Smooth muscle cell (in vitro differentiated cells): ENCODE data around the gene CUX1. TPM values are rescaled to one million over a fixed set of nuclear protein-coding genes. Genes with fewer than 3 reads are reported as not detected.

Experiments used
- DNase-seq: peaks from one replicate; lab custom pipeline; 2025; ENCODE audit not compliant: unreplicated experiment; lab: John Stamatoyannopoulos, UW
- H2AFZ ChIP-seq: fragments of 200-600 bp; sonication (generic); 2 replicates; pipeline ENCODE4 v1.6.0; 2016; ENCODE audit warnings: antibody characterized with exemption, low read depth, mild to moderate bottlenecking
- H3F3A ChIP-seq: fragments of 200-600 bp; sonication (generic); 2 replicates; pipeline ENCODE4 v1.6.0; 2017; ENCODE audit warnings: antibody characterized with exemption, low read depth
- H3K27ac ChIP-seq: fragments of 200-600 bp; sonication (generic); 2 replicates; pipeline ENCODE4 v1.5.1; 2016; ENCODE audit warnings: low read depth, mild to moderate bottlenecking
- H3K27me3 ChIP-seq: fragments of 200-600 bp; sonication (generic); 2 replicates; pipeline ENCODE4 v1.6.1; 2016; ENCODE audit warnings: low read depth, mild to moderate bottlenecking
- H3K36me3 ChIP-seq: fragments of 200-600 bp; sonication (generic); 2 replicates; pipeline ENCODE4 v1.5.1; 2016; ENCODE audit warnings: low read depth
- H3K4me1 ChIP-seq: fragments of 200-600 bp; sonication (generic); 2 replicates; pipeline ENCODE4 v1.5.1; 2016; ENCODE audit warnings: low read depth
- H3K4me2 ChIP-seq: fragments of 200-600 bp; sonication (generic); 2 replicates; pipeline ENCODE4 v1.6.0; 2016; ENCODE audit warnings: mild to moderate bottlenecking
- H3K4me3 ChIP-seq: fragments of 200-600 bp; sonication (generic); 2 replicates; pipeline ENCODE4 v1.5.1; 2016; ENCODE audit warnings: mild to moderate bottlenecking
- H3K79me2 ChIP-seq: fragments of 200-600 bp; sonication (generic); 2 replicates; pipeline ENCODE4 v1.6.0; 2016; ENCODE audit warnings: low read depth, mild to moderate bottlenecking
- H3K9ac ChIP-seq: fragments of 200-600 bp; sonication (generic); 2 replicates; pipeline ENCODE4 v1.6.0; 2016; ENCODE audit warnings: low read depth
- H3K9me3 ChIP-seq: fragments of 200-600 bp; sonication (generic); replicated peaks from 2 replicates; pipeline ENCODE4 v1.5.1; 2016; ENCODE audit warnings: low read depth
- H4K20me1 ChIP-seq: fragments of 200-600 bp; sonication (generic); 2 replicates; pipeline ENCODE4 v1.6.0; 2016; ENCODE audit warnings: low read depth
- WGBS: methylation state at CpG from one replicate; pipeline ENCODE4 v1.1.7; 2016; ENCODE audit warnings: low lambda C conversion rate; 5-methylcytosine and 5-hydroxymethylcytosine counted together
- polyA plus RNA-seq: library from polyadenylated mRNA; unstranded; fragments of >200 nt; fragmentation: Nextera tagmentation; extraction: Ambion mirVana; gene quantifications from 2 replicates; pipeline ENCODE4 v1.2.1, GENCODE V29; 2016
- total RNA-seq: library from RNA; depleted of rRNA; stranded (reverse); fragments of >200 nt; gene quantifications from 2 replicates; pipeline ENCODE4 v1.2.3, GENCODE V29; 2014
- TF ChIP-seq, protein P1 (sequence below): fragments of 200-600 bp; sonication (generic); IDR thresholded peaks from 2 replicates; pipeline ENCODE4 v1.5.1; 2017; ENCODE audit warnings: borderline replicate concordance, mild to moderate bottlenecking, antibody characterized with exemption; ENCODE audit not compliant: insufficient read depth, poor library complexity, severe bottlenecking

CUX1 gene
- total and polyA plus RNA-seq, 2 experiments from 2014 or later: 56.3 to 78.4 TPM

DNA sequence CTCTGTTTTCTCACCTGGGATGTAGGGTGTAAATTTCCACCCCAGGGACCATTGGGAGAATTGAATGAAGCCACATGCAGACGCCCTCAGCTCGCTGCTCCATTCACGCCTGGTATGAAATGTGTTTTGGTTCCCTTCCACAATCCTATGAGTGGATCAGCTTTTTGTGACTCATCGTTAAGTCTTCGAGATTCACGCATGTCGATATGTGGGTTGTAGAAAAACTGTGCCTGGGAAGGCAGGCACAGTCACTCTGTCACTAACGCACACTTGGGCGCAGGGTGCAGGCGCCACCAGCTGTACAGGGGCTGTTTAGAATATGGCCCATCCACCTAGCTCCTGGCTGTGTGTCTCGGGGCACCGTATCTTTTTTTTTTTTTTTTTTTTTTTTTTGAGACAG, 405.0 kb downstream of the CUX1 start:
- Histone ChIP-seq H3K4me1 (no peaks in the 10 kb centered on the region), H3K9ac (no peak overlapping the region), H3K27me3 (no peaks in the 10 kb centered on the region), H4K20me1 (peaks cover 46% of the 10 kb centered on the region), H3K4me2 (peak overlapping the region; percentile 12), H2AFZ (no peak overlapping the region), H3F3A (peaks cover 7% of the 10 kb centered on the region), H3K9me3 (no peaks in the 10 kb centered on the region), H3K79me2 (peaks cover 12% of the 10 kb centered on the region), H3K27ac (peak overlapping the region; percentile 31), H3K4me3 (no peak overlapping the region), H3K36me3 (no peaks in the 10 kb centered on the region)
- TF ChIP-seq, protein P1, sequence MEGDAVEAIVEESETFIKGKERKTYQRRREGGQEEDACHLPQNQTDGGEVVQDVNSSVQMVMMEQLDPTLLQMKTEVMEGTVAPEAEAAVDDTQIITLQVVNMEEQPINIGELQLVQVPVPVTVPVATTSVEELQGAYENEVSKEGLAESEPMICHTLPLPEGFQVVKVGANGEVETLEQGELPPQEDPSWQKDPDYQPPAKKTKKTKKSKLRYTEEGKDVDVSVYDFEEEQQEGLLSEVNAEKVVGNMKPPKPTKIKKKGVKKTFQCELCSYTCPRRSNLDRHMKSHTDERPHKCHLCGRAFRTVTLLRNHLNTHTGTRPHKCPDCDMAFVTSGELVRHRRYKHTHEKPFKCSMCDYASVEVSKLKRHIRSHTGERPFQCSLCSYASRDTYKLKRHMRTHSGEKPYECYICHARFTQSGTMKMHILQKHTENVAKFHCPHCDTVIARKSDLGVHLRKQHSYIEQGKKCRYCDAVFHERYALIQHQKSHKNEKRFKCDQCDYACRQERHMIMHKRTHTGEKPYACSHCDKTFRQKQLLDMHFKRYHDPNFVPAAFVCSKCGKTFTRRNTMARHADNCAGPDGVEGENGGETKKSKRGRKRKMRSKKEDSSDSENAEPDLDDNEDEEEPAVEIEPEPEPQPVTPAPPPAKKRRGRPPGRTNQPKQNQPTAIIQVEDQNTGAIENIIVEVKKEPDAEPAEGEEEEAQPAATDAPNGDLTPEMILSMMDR: no peak
- 81% methylated on average over 12 of the region's 12 CpGs for WGBS
- DNase-seq: no peak

DNA sequence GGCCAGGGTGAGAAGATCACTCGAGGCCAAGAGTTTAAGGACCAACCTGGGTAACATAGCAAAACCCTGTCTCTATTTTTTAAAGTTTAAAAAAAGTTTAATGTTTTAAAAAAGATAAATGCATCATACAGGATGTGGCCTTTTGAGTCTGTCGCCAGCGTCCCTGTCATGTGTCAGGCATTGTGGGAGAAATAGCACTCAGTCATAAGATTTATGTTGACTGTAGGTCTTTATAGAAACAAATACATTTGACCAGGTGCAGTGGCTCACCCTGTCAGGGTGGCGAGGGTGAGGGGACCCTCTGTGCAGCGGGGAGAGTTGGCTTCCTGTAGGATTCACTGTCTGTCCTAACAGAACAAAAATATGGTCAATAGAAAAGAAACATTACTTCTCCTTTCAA, 405.8 kb downstream of the CUX1 start:
- WGBS: 94% methylated on average over 5 of the region's 5 CpGs
- Histone ChIP-seq H3K9me3 (no peaks in the 10 kb centered on the region), H3K27me3 (no peaks in the 10 kb centered on the region), H3K9ac (no peak overlapping the region), H3K4me2 (no peak overlapping the region), H3F3A (peaks cover 7% of the 10 kb centered on the region), H3K4me1 (no peaks in the 10 kb centered on the region), H4K20me1 (peaks cover 42% of the 10 kb centered on the region), H3K4me3 (no peak overlapping the region), H3K79me2 (peaks cover 12% of the 10 kb centered on the region), H3K36me3 (no peaks in the 10 kb centered on the region), H2AFZ (no peak overlapping the region), H3K27ac (no peak overlapping the region)
- no peak for DNase-seq
- TF ChIP-seq, protein P1: no peak

DNA sequence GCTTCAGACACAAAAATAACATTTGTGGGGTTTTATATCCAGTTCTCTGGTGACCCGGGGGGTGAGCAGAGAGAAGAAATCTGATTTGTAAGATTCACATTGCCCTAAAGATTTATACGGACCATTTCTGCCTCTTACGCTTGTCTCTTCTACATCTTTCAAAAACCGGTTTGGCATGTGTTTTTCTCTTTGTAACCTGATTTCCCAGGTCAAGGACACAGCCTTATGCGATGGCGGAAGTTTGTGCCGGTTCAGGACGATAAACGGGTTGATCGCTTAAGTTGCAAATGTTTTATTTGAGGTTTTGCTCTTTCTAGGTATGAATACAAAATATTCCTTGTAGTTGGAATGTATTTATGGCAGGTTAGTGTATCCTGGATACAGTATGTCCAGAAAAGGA, 407.6 kb downstream of the CUX1 start:
- H3K27ac ChIP-seq: no peak overlapping the region
- TF ChIP-seq, protein P1: no peak
- no peaks in the 10 kb centered on the region for H3K9me3 ChIP-seq
- no peak for DNase-seq
- no peak overlapping the region for H3K4me3 ChIP-seq
- WGBS: 96% methylated on average over 10 of the region's 10 CpGs
- H3K4me1 ChIP-seq: no peaks in the 10 kb centered on the region
- H3K36me3 ChIP-seq: no peaks in the 10 kb centered on the region
- peaks cover 12% of the 10 kb centered on the region for H3K79me2 ChIP-seq
- peaks cover 7% of the 10 kb centered on the region for H3F3A ChIP-seq
- H3K4me2 ChIP-seq: no peak overlapping the region
- no peaks in the 10 kb centered on the region for H3K27me3 ChIP-seq
- H2AFZ ChIP-seq: no peak overlapping the region
- no peak overlapping the region for H3K9ac ChIP-seq
- H4K20me1 ChIP-seq: peaks cover 38% of the 10 kb centered on the region

DNA sequence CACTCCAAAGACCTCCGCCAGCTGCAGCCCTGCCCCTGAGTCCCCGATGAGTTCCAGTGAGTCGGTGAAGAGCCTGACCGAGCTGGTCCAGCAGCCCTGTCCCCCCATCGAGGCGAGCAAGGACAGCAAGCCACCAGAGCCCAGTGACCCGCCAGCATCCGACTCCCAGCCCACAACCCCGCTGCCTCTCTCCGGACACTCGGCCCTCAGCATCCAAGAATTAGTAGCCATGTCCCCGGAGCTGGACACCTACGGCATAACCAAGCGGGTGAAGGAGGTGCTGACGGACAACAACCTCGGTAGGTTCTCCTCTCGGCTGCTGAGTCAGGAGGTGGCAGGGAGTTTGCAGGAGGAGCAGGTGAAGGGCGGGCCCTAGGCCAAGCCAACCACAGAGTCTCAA, 409.9 kb downstream of the CUX1 start:
- TF ChIP-seq, protein P1: no peak
- Histone ChIP-seq H4K20me1 (peaks cover 24% of the 10 kb centered on the region), H3K27ac (no peak overlapping the region), H3K9ac (no peak overlapping the region), H3K79me2 (peaks cover 12% of the 10 kb centered on the region), H3F3A (no peaks in the 10 kb centered on the region), H3K4me1 (no peaks in the 10 kb centered on the region), H3K36me3 (no peaks in the 10 kb centered on the region), H2AFZ (no peak overlapping the region), H3K4me2 (no peak overlapping the region), H3K27me3 (no peaks in the 10 kb centered on the region), H3K9me3 (no peaks in the 10 kb centered on the region), H3K4me3 (no peak overlapping the region)
- WGBS: 93% methylated on average over 18 of the region's 18 CpGs
- DNase-seq: no peak
